Esophagus muscularis mucosa (tissue), 4 donors: ENCODE results near the gene UVSSA. TPM values are rescaled to one million over a fixed set of nuclear protein-coding genes. Genes with fewer than 3 reads are reported as not detected.

Experiments
- DNase-seq: peaks from one replicate; pipeline ENCODE4 v3.0.0-alpha.2; 2017; ENCODE audit errors: extremely low spot score
- H3K27ac ChIP-seq, 4 donors: fragments of 200-600 bp; sonication (generic); replicated peaks in 1 of 4; 1 replicate in 3 of 4; 2 replicates in 1 of 4; pipeline ENCODE4 v1.5.1; 2016 to 2019; ENCODE audit warnings: mild to moderate bottlenecking in 1 of 4
- H3K27me3 ChIP-seq, 4 donors: fragments of 200-600 bp; sonication (generic); one replicate each; pipeline versions ENCODE4 v1.5.1 to v1.6.0; 2016 to 2019
- H3K36me3 ChIP-seq, 4 donors: fragments of 200-600 bp; sonication (generic); one replicate each; pipeline ENCODE4 v1.5.1; 2016 to 2019
- H3K4me1 ChIP-seq, 4 donors: fragments of 200-600 bp; sonication (generic); one replicate each; pipeline ENCODE4 v1.5.1; 2016 to 2019
- H3K4me3 ChIP-seq, 4 donors: fragments of 200-600 bp; sonication (generic); 1 replicate in 2 of 4; 2 replicates in 2 of 4; pipeline ENCODE4 v1.5.1; 2016 to 2019; ENCODE audit warnings: mild to moderate bottlenecking in 4 of 4, moderate library complexity in 1 of 4
- H3K9me3 ChIP-seq, 4 donors: fragments of 200-600 bp; sonication (generic); 1 replicate in 3 of 4; 2 replicates in 1 of 4; pipeline ENCODE4 v1.5.1; 2016 to 2019
- EP300 ChIP-seq: sonication (generic); formaldehyde crosslinking; IDR thresholded peaks from one replicate; pipeline ENCODE4 v1.6.1; 2017; ENCODE audit warnings: antibody characterized with exemption
- POLR2A ChIP-seq: fragments of 450-650 bp; IDR thresholded peaks from one replicate; pipeline ENCODE4 v1.6.1; 2017; ENCODE audit warnings: antibody characterized with exemption, moderate library complexity, mild to moderate bottlenecking, low read depth
- POLR2AphosphoS5 ChIP-seq, 2 donors: sonication (generic); formaldehyde crosslinking; IDR thresholded peaks; one replicate each; pipeline ENCODE4 v1.6.1; 2017; ENCODE audit warnings: antibody characterized with exemption in 2 of 2
- WGBS: methylation state at CpG from one replicate; pipeline ENCODE4 v1.1.5; 2018; 5-methylcytosine and 5-hydroxymethylcytosine counted together
- intact Hi-C: fragments of 100-400 bp; cut with DNase I; formaldehyde crosslinking; loops from one replicate; pipeline ENCODE4 v1.15.1; 2023
- total RNA-seq, 4 donors: library from RNA; depleted of rRNA; stranded (reverse); fragments of >200 nt; gene quantifications; one replicate each; pipeline versions ENCODE4 v1.1.0 to v1.2.1, GENCODE V29; 2016
- TF ChIP-seq, protein P1 (sequence below), 3 experiments: fragments of 200-600 bp in 2 of 3; fragments of 450-650 bp in 1 of 3; sonication (generic) in 2 of 3; IDR thresholded peaks; one replicate each; pipeline ENCODE4 v1.5.1; 2017 to 2019; ENCODE audit warnings: antibody characterized with exemption in 3 of 3, mild to moderate bottlenecking in 2 of 3, moderate library complexity in 1 of 3

The UVSSA gene
- total RNA-seq, 4 donors from 2014 or later: 8.9 to 16.5 (median 13.1) TPM

DNA sequence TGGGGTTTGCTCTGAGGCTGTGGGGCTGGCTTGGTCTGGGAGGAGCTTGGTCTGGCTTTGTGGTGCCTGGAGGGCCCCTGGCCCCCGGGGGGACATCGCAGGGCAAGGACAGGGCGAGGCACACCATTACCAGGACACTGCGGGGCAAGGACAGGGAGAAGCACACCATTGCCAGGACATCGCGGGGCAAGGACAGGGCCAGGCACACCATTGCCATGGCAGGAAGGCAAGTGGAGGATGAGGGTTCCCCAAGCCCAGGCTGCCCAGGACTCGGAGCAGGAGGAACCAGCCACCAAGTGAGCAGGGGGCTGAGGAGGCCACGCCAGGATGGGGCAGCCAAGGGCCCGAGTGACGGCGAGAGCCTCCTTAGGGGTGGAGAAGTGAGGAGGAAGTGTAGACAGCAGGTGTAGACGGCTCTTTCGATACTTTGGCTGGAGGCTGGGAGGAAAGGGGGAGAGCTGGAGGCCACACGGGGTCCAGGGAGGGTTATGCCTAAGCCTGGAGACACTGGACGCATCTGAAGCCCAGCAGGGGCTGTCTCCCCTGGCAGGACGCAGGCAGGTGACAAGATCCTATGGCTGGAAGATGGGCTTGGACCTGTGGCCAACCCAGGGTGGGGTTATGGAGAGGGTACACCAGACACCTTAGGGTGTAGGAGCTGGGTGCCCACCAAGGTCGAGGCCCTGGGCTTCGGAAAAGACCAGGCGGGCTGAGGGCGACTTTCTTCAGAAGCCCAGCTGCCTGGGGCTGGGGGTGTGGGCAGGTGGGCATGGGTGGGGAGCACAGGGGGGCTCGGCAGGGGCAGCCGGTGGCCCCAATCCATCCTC, 51.9 kb downstream of the UVSSA start:
- TF ChIP-seq POLR2A: no peak
- TF ChIP-seq, protein P1, sequence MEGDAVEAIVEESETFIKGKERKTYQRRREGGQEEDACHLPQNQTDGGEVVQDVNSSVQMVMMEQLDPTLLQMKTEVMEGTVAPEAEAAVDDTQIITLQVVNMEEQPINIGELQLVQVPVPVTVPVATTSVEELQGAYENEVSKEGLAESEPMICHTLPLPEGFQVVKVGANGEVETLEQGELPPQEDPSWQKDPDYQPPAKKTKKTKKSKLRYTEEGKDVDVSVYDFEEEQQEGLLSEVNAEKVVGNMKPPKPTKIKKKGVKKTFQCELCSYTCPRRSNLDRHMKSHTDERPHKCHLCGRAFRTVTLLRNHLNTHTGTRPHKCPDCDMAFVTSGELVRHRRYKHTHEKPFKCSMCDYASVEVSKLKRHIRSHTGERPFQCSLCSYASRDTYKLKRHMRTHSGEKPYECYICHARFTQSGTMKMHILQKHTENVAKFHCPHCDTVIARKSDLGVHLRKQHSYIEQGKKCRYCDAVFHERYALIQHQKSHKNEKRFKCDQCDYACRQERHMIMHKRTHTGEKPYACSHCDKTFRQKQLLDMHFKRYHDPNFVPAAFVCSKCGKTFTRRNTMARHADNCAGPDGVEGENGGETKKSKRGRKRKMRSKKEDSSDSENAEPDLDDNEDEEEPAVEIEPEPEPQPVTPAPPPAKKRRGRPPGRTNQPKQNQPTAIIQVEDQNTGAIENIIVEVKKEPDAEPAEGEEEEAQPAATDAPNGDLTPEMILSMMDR (IDR thresholded peaks at IDR 0.05): no peak
- no peak for TF ChIP-seq EP300
- TF ChIP-seq POLR2AphosphoS5 (IDR thresholded peaks at IDR 0.05): no peak
- no peak overlapping the region for H3K27ac ChIP-seq
- H3K4me1 ChIP-seq: peaks cover 8 to 21% (median 19%) of the 10 kb centered on the region in 4 donors
- intact Hi-C loops: no loop called here
- H3K4me3 ChIP-seq: no peak overlapping the region
- peaks cover 0 to 53% (median 30%) of the 10 kb centered on the region in 4 donors for H3K27me3 ChIP-seq
- DNase-seq: no peak
- WGBS: 91% methylated on average over 21 of the region's 22 CpGs
- H3K9me3 ChIP-seq: peaks cover 0 to 5% (median 0%) of the 10 kb centered on the region in 4 donors
- peaks cover 0 to 18% (median 9%) of the 10 kb centered on the region in 4 donors for H3K36me3 ChIP-seq

DNA sequence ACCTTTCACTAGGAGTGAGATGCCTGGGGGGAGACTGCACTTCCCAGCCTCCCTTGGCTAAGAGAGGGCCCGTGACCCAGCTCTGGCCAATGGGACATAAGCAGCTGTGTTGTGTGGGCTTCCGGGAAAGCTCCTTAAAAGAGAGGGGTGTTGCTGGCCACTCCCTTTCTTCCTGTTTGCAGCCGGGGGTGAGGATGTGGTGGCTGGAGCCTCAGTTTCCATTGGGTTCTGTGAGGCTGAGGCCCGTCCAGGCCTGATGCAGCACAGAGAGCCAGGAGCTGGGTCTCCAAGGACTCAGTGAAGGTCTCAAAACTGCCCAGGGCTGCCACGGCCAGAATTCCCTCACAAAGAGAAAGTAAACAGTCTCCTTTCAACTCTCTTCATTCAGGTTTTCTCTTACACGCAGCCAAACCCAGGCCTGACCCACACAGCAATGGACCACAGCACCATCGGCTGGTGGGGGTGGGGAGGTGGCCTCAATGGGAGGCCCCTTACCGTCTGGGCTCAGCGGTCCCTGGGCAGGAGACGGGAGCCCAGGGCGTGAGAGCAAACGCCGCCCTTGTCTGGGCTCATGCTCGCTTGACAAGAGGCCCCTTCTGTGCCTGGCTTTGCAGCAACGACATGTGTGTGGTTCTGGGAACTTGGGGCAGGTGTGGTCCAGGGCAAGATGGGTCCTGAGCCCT, 52.6 kb downstream of the UVSSA start:
- H3K4me3 ChIP-seq: no peak overlapping the region
- H3K4me1 ChIP-seq: peaks cover 9 to 28% (median 24%) of the 10 kb centered on the region in 4 donors
- no peak for DNase-seq
- 76% methylated on average over 7 of the region's 15 CpGs for WGBS
- H3K36me3 ChIP-seq: peaks cover 0 to 11% (median 2%) of the 10 kb centered on the region in 4 donors
- H3K9me3 ChIP-seq: peaks cover 0 to 5% (median 0%) of the 10 kb centered on the region in 4 donors
- TF ChIP-seq POLR2AphosphoS5 (IDR thresholded peaks at IDR 0.05) (no peak), EP300 (no peak), POLR2A (no peak)
- TF ChIP-seq, protein P1 (IDR thresholded peaks at IDR 0.05): no peak
- H3K27me3 ChIP-seq: peaks cover 0 to 61% (median 37%) of the 10 kb centered on the region in 4 donors
- intact Hi-C loops: no loop called here
- no peak overlapping the region for H3K27ac ChIP-seq

DNA sequence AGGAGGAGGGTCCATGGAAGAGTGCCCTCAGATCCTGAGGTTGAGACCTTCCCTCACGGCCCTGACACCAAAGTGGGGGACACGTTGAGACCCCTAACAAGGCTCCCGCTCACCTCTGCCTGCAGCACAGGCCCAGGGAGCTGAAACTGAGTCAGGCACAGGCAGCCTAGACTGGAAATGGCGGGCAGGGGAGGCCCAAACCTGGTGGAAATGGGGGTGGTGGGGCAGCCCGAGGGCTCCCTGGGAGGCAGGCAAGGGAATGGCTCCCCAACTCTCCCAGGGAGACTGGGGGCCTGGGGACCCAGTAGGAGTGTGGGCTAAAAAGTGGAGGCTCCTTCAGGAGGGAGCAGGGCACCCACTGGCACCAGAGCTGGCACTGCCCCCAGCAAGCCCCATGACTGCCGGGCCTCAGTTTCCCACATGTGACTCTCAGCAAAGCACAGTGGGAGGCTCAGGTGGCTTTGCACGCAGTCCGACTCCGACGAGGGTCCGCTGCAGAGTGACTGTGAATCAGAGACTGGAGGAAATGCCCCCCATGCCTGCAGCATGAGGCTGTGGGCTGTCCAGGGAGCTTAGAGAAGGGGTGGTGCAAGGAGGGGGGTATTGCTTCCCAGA, 53.3 kb downstream of the UVSSA start:
- H3K27me3 ChIP-seq: peaks cover 0 to 67% (median 44%) of the 10 kb centered on the region in 4 donors
- H3K27ac ChIP-seq: no peak overlapping the region
- H3K9me3 ChIP-seq: peaks cover 0 to 5% (median 0%) of the 10 kb centered on the region in 4 donors
- H3K36me3 ChIP-seq: peaks cover 0 to 4% (median 0%) of the 10 kb centered on the region in 4 donors
- TF ChIP-seq POLR2A: no peak
- TF ChIP-seq, protein P1 (IDR thresholded peaks at IDR 0.05): no peak
- TF ChIP-seq POLR2AphosphoS5 (IDR thresholded peaks at IDR 0.05): no peak
- TF ChIP-seq EP300: no peak
- 80% methylated on average over 2 of the region's 11 CpGs for WGBS
- peaks cover 9 to 35% (median 30%) of the 10 kb centered on the region in 4 donors for H3K4me1 ChIP-seq
- no peak for DNase-seq
- intact Hi-C loops: no loop called here
- H3K4me3 ChIP-seq: no peak overlapping the region

DNA sequence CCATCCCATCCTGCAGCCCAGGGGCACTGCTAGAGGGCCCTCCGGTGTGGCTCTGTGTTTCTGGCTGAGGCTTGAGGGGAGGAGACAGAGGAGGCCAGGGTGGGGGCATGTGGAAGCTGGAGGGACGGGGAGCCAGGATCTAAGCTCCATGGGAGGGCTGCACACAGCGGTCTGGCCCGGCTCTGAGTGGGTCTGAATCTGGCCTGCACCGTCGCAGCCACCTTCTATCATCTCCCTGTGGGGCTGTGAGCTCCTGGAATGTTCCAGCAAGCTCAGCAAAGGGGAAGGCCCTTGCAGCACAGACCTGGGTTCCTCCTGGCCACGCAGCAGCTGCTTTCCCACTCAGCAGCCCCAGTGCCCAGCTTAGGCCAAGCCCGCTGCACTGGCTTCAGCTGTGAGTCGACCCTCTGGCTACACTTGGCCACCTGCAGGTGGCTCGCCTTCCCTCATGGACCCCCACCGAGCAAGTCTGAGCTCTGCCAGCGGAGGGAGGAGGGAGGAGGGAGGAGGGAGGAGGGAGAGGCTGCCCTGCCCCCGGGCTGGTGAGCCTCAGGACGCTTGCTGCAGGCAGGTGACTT, 53.9 kb downstream of the UVSSA start:
- DNase-seq: no peak
- Histone ChIP-seq H3K27me3 (peaks cover 0 to 73% (median 50%) of the 10 kb centered on the region in 4 donors), H3K27ac (no peak overlapping the region), H3K9me3 (peaks cover 0 to 5% (median 0%) of the 10 kb centered on the region in 4 donors), H3K4me1 (peaks cover 9 to 41% (median 36%) of the 10 kb centered on the region in 4 donors), H3K36me3 (no peaks in the 10 kb centered on the region), H3K4me3 (no peak overlapping the region)
- intact Hi-C loops: no loop called here
- 35% methylated on average over 6 of the region's 14 CpGs for WGBS
- TF ChIP-seq, protein P1 (IDR thresholded peaks at IDR 0.05): no peak
- TF ChIP-seq POLR2A: no peak
- no peak for TF ChIP-seq POLR2AphosphoS5 (IDR thresholded peaks at IDR 0.05)
- TF ChIP-seq EP300: no peak
